NT2/D1 (cell line): ENCODE results near the gene FGFR2.

Experiments used
- SUZ12 ChIP-seq: IDR thresholded peaks from 2 replicates; pipeline ENCODE4 v1.6.1; 2011; ENCODE audit not compliant: insufficient read length, insufficient read depth; ENCODE audit errors: extremely low read depth
- YY1 ChIP-seq: IDR thresholded peaks from 2 replicates; pipeline ENCODE4 v1.6.1; 2011; ENCODE audit not compliant: insufficient read length, insufficient read depth

DNA sequence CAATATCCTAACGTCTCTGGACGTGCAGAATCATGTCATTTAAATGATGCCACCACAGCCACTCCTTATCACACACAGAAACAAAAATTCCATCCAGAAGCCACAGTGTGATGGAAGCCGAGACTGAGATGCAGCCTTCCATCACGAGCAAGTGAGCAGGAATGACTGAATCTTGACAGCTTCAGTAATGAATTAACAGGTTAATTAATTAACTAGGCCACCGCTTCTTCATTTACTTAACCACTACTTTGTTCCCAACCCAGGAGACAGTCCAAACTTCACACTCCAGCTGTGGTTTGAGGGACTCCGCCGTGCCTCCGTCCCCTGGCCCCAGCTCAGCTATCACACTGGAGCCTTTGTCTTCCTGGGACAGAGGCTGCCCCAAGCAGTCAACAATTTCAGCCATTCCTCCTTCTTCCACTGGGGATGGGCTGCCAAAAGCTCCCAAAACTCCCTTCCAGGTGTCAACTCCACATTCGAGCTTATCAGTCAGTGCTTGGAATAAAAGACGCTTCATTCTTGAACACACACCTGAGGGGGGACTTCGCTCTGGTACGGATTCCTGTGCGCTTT, 65.9 kb downstream of the FGFR2 start:
- TF ChIP-seq YY1 (no peak), SUZ12 (no peak)
